GM19239 (cell line): ENCODE results near the gene PNLIPRP3.

Experiments
- DNase-seq: peaks from one replicate; pipeline ENCODE4 v3.0.0; 2011; ENCODE audit warnings: low spot score; ENCODE audit not compliant: insufficient read length
- FAIRE-seq: peaks from 2 replicates; lab custom pipeline; 2011; peaks lifted over from hg19 to GRCh38; lab: Jason Lieb, UNC

PNLIPRP3 gene

GRCh38 chr10:116489460-116489859 lies 61.8 kb downstream of the PNLIPRP3 start:
- FAIRE-seq (no peak), DNase-seq (no peak)

GRCh38 chr10:116490028-116490662 lies 62.5 kb downstream of the PNLIPRP3 start:
- FAIRE-seq = peak; percentile 49
- no peak for DNase-seq

GRCh38 chr10:116504786-116505185 lies 77.1 kb downstream of the PNLIPRP3 start:
- FAIRE-seq (no peak), DNase-seq (no peak)

GRCh38 chr10:116510565-116510964 lies 82.9 kb downstream of the PNLIPRP3 start:
- DNase-seq = no peak
- no peak for FAIRE-seq

- no peak for DNase-seq
- no peak for FAIRE-seq
Measured at GRCh38 chr10:116511365-116511764, 83.7 kb downstream of the PNLIPRP3 start.

GRCh38 chr10:116521424-116522290 lies 94.0 kb downstream of the PNLIPRP3 start:
- peak; percentile 53 for FAIRE-seq
- peak; percentile 6 for DNase-seq

GRCh38 chr10:116522803-116523381 lies 95.2 kb downstream of the PNLIPRP3 start:
- FAIRE-seq = no peak

GRCh38 chr10:116524736-116525135 lies 97.1 kb downstream of the PNLIPRP3 start:
- FAIRE-seq (no peak), DNase-seq (no peak)

More at GRCh38 chr10:116522803-116523381, 95.2 kb downstream of the PNLIPRP3 start:
- no peak for DNase-seq

- FAIRE-seq (no peak), DNase-seq (no peak)
Measured at GRCh38 chr10:116526219-116526618, 98.6 kb downstream of the PNLIPRP3 start.
